SH-SY5Y (cell line): ENCODE measurements around the gene MYORG.
A peak's percentile ranks its signal among the peaks of the same experiment; 100 is the strongest.

Experiments used
- GATA2 ChIP-seq: IDR thresholded peaks from 2 replicates; pipeline ENCODE4 v1.6.1; 2011; ENCODE audit warnings: mild to moderate bottlenecking, low read depth, low read length
- GATA3 ChIP-seq: IDR thresholded peaks from 2 replicates; pipeline ENCODE4 v1.6.1; 2011; ENCODE audit warnings: low read depth, mild to moderate bottlenecking, low read length, moderate library complexity

Gene MYORG

DNA sequence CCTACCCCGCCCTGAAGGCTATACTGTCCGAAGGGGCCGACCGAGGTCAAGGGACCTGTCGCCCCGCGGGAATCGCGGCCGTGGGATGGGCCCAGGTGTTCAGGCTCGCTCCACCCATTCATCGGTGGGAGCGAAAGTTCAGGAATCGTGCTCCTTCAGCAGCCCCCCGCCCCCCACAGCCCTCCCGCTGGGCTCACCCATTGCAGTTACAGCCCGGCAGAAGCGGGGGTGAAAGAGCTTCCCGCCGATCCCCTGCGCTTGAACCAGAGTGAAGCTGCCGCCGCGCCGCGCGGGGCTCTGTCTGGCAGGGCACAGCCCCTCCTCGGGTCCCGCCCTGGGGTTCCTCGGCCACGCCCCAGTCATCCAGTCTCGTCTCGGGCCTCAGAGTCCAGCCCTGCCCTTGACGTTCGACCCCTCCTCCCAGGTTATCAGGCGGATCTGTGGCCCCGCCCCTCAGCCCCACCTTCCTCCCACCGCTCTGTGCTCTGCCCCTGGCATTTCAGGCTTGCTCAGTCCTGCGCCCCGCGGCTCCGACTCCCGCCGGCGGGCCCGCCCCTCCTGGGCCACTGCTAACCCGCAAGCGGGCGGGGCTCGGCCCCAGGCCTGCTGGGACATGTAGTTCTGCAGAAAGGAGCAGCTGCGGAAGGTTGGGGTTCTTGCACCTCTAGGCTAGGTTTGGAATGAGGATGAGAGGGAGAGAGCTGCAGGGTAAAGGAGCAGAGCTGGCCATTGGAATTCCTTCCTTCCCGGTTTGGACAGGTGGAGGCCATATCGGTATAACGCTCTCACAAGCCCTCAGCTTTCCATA, at the start of gene MYORG:
MYORG (minus strand) TSS at position 303 of the 808 bp plus-strand sequence. CDS start 3,955 bp downstream, outside the sequence.
- TF ChIP-seq GATA2 (peak; percentile 96), GATA3 (no peak)

DNA sequence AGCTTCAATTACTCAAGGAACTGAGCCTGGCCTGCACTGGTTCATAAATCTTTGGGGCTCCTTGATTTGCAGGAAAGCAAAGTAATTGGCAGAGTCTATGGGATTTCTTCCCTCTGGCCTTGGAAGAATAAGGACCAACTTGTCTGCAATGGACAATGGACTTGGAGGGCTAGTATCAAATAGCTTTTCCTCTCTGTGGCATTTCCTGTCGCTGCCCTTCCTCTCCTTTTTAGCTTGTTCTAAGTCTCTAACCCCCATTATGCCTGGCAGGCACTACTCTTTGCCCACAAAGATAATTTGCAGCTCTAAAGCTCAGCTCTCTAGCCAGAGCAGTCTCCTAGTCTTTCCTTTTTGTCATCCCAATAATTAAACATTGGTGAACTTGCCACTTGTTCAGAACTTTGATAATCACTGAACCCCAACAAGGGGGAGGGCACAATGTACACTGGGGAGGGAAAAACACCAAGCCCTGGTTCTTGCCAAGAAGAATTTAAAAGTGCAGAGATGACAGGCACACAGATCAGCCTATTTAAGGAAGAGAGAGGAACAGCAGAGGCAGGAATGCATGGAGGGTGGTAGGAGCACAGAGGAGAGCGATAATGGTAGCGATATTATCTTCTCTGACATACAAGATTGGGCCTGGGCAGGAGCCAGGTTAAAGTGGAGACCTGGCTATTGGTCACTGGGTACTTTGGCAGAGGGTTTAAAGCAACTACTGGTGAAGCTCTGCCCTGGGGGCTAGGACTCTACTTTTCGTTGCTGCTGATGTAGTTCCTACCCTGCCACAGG, 43.2 kb upstream of the MYORG start:
- TF ChIP-seq GATA3 (peak; percentile 58), GATA2 (peak; percentile 77)

DNA sequence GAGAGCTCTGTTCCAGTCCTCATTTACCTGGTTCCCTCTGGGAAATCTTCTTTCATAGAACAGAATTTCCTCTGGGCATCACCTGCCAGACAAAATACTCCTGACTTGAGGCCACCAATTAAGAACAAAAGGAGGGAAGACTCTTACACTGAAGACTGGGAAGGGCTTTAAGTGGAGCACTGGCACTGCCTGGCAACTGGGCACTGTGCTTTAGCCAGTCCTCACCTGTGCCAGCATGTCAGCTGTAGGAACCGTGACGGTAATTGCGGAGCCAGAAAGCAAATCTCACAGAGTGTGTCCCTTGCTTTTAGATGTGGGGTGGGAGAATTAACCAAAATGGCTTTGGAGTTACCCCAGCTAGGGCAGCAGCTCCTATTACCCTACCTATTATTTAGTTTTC, 41.0 kb upstream of the MYORG start:
- TF ChIP-seq GATA3 (no peak), GATA2 (no peak)

DNA sequence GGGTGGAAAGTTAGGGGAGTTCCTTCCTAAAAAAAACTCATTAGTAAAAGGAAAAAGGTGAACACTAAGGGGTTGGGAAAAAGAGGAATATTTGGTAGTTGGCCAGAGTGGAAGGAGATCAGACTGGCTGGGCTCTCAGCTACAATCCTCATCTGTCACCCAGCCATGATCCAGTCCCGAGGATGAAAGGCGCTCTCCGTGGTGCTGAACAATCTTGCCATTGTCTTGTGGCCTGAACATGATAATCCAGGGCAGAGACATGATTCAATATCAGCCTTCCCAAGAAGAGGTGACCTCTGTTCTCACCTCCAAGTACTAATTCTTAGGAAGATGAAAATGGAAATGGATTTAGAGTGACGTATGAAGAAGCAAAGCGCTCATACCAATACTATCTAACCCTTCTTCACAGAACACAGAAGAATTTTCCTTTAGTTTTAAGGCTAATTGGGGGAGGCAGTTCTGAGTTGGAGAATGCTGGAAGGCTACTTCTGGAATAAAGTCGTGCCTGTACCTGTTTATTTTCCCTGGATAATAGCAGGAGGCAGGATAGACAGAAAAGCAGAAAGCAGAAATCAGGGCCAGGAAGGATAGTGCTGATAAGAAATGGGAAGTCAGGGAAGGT, 36.6 kb upstream of the MYORG start:
- TF ChIP-seq GATA3 (no peak), GATA2 (no peak)

DNA sequence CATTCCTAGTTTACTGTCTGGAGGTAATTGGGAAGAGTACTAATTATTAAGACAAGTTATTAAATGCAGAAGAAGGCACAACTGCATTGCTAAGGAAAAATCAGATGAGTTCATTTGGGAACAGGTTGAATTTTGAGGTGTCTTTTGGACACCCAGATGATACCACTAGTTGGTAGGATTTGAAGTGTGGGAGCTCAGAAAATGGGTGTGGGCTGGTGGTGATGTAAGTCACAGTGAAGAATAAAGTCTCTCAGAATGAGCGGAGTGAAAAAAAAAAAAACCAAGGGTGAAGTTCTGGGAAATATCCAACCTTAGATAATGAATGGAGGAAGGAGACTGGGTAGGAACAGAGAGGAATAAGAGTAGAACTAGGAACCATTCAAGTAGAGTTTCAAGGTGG, 35.6 kb upstream of the MYORG start:
- no peak for TF ChIP-seq GATA2
- no peak for TF ChIP-seq GATA3

DNA sequence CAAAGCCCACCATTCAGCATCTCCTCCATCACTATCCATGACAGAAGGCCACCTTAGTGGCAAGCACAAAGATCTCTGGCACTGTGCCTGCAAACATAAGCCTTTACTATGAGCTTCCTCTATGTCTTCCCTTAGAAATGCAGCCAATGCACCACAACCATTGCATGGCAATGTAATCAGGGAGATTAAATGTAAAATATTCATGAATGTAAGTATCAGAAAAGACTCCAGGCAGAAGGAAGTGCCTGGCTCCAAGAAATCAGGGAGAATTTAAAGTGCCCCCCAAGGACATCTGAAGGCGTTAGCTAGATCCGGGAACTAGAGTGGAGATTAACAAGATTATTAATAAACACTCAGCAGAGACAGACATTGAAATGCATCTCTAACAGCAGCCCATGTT, 32.5 kb upstream of the MYORG start:
- no peak for TF ChIP-seq GATA2
- TF ChIP-seq GATA3, result no peak

DNA sequence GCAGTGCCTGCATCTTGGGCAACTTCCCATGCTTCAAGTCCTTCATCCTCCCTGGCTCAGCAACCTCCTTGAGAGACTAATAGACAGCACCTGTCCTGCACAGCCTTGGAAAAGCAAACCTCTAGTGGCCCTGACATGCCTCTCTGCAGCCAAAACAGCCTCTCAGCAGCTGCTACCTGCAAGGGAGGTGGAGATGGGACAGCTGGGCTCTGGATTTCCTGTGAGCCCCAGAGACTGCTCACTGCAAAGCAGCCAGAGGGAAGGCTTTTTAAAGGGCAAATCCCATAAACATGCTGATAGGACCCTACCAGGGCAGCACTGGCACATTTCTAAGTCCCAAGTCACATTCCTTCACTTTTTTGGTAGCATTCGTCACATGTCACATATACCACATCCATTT, 31.5 kb upstream of the MYORG start:
- TF ChIP-seq GATA3, result no peak
- TF ChIP-seq GATA2, result no peak

DNA sequence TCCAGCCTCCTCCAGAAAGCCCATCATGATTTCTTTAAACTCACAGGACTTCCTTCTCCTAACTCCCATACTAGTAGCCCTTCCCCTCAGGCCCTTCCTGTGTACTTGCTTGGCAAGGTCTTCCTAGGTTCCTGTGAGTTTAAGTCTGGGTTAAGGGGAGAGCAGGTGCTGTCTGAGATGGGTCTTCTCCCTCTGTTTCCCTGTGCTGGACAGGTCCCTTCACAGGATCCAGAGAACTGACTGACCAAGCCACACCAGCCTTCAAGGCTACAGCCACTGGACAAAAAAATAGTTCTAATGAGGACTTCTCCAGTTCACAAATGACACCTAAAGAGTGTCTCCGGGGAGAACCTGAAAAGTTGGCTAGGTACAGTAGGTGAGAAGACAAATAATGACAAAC, 29.5 kb upstream of the MYORG start:
- TF ChIP-seq GATA3, result no peak
- no peak for TF ChIP-seq GATA2

DNA sequence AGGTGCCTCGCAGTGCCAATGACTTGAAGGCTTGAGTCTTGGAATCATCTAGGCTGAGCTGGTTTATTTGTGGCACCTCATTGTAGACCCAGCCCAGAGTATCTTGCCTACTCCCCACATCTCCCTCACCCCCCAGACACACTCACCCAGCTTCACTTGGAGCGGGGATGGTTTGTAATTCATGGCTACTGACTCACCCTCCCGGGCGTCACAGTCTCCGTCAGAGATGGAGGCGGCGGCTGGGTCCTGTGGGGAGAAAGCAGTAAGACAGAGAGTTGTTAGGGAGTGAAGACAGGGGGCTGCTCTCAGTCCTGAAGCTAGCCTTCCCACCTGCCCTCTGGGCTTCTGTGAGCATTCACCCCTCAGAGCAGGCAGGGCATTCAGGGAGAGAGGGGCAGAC, 29.0 kb upstream of the MYORG start:
- TF ChIP-seq GATA3, result no peak
- no peak for TF ChIP-seq GATA2

DNA sequence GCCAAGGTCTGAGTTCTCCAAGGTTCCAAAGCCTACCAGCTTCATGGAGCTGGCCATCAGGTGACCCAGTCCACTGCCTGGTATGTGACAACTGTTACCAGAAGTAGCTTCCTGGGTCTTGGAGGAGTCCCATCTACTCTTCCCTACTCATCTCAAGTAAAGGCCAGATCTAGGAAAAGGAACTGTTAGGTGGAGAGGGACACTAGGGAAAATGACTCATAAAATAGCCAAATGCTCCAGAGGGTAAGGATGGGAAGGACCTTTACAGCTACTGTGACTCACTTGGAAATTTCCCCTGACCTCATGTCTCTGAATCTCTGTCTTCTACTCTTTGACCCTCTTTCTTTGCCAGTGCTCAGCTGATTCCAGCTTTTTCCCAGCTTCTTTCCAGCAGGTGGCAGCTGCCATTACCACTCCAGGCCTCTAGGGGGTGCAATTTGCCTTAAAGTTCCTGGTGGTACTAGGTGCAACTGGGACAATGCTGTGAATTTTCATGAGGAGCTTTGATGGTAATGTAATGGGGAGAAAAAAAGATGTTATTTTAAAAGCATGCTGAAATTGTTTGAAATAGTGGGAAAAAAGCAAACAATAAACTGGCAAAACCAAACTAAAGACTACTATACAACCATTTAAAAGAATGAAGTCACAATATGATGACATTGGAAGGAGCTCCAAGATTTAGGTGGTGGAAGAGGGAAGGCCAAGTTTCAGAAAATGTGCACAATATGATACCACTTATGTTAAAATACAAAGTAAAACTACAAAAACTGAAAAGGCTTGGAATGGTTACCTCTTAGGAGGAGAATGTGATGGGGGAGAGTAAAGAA, 27.1 kb upstream of the MYORG start:
- no peak for TF ChIP-seq GATA2
- no peak for TF ChIP-seq GATA3

DNA sequence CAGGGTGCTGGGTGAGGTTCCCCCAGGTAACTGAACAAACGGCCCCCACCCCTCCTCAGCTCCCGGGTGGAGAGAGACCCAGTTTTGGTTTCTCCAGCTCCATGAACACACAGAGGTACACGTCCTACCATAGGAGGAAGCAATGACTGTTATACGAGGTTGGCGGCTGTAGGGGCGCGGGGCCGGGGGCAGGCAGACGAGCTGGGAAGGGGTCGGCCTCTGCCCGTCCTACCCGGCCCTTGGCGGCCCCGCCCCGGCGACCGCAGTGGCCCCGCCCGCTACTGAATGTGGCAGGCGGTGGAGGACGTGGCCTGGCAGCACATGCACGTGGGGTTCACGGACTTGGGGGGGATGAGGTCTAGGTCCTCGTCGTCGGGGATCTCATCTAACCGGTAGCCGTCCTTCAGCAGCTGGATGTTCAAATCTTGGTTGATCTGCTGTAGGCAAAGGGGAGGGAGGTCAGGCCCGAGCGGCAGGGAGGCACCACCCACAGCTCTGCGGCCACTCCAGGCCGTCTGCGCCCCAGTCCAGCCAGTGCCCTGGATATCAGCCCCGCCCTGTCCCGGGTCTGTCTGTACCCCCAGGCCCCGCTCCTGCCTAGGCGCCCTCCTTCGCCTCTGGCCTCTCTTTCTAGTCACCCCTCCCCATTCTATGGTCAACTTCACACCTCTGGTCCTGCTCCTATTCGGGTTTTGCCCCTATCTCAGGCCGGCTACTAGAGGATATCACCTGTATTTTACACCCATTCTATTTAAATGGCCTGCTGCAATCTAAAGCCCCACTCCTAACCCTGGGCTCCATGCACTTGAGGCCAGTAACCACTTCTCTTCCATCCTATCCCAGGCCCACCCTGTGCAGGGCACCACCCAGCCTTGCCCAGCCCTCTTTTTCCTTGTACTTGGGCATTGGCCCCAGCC, 24.2 kb upstream of the MYORG start:
- TF ChIP-seq GATA2 (no peak), GATA3 (no peak)

DNA sequence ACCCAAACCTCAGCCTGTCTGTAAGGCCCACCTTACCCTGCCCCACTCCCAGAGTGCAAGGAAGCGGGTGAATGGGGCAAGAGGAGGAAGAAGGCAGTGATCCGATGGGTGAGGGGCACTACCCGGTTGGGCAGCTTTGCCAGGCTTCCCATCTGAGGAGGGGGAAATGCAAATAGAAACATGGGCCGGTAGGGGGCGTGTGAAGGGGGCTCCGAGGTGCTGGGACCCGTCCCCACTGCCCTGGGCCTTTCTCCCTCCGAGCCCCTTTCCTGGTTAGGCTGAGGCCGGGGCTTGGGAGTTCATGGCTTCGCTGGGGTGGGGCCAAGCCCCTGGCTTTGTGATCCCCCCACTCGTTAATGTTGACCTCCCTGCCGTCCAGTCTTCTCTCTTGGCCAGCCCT, 23.6 kb upstream of the MYORG start:
- TF ChIP-seq GATA2, result no peak
- no peak for TF ChIP-seq GATA3

DNA sequence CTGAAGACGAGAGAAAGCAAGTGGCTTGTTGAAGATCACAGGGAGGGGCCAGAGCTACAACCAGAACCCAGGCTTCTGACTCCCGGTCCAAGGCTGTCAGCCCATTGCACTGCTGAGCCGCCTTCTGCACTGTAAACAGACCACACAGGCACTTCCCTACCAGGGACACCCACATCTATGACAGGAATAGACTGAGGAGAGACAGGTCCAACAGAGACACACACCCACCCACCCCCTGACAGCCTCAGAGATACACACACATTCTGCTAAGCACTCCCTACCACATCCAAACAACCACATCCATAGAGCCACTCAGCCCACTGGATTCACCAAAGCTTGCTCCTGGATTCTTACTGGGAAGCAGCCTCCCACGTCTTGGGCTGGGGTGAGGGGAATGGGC, 23.0 kb upstream of the MYORG start:
- TF ChIP-seq GATA3 (no peak), GATA2 (no peak)
